ENCODE measurements around the gene TMEM250.

Gene TMEM250

GRCh38 chr9:136156209-136157120, 37.8 kb upstream of the TMEM250 start:
- no peak for TF ChIP-seq CTCF (IDR thresholded peaks at IDR 0.05; ENCODE audit: control insufficient read depth, insufficient read depth, low read depth, low read length, missing control alignments)
- DNase-seq (ENCODE audit: low read depth) = no peak
- H3K4me3 ChIP-seq (ENCODE audit: control insufficient read depth, low read depth, low read length) = no peak overlapping the region

DNA sequence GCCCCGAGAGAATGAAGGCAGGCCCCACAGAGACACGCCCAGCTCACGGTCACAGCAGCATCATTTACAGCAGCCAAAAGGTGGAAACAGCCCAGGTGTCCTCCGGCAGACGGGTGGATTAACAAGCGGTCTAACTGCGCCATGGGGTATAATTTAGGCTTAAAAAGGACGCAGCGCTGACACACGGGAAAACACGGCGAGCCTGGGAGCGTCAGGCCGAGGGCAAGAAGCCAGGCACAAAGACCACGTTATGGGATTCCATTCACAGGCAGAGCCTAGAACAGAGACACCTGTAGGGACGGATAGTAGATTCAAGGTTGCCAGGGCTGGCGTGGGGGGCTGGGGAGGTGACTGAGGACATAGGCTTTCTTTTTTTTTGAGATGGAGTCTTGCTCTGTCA, 36.9 kb upstream of the TMEM250 start:
- H3K4me3 ChIP-seq (ENCODE audit: control insufficient read depth, low read depth, low read length) = no peak overlapping the region
- no peak for DNase-seq (ENCODE audit: low read depth)
- no peak for TF ChIP-seq CTCF (IDR thresholded peaks at IDR 0.05; ENCODE audit: control insufficient read depth, insufficient read depth, low read depth, low read length, missing control alignments)

- TF ChIP-seq CTCF (IDR thresholded peaks at IDR 0.05; ENCODE audit: control insufficient read depth, insufficient read depth, low read depth, low read length, missing control alignments) = no peak
- DNase-seq (ENCODE audit: low read depth) = no peak
- H3K4me3 ChIP-seq (ENCODE audit: control insufficient read depth, low read depth, low read length) = no peak overlapping the region
Observed at GRCh38 chr9:136154943-136155342, 36.3 kb upstream of the TMEM250 start.

DNA sequence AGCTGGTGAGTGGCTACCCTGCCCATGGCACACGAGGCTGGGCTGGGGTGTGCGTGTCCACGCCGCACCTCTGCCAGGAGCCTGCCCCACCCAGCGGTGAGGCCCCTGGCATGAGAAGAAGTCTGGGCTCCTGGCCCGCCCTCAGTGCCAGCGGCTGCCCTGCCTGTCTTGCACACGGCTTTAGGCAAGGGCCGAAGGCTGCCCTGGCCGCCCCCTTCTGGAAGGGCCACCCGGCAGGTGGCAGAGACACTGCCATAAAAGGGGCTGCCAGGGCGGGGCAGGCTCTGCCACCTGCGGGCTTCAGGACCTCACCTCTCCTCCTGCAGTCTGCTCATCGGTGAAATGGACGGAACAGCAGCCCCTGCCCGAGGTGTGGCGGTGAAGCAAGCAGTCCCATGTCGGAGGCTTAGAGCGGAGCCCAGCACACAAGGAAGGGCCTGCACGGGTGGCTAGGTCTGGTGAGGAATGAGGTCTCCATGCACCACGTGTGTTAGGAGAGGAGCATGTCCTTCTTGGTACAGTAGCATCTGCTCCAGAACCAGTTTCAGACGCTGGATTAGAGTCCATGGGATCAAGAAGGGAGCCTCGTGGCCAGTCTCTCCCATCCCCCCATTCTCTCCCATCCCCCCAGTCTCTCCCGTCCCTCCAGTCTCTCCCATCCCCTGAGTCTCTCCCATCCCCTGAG, 34.8 kb upstream of the TMEM250 start:
- no peak for TF ChIP-seq CTCF (IDR thresholded peaks at IDR 0.05; ENCODE audit: control insufficient read depth, insufficient read depth, low read depth, low read length, missing control alignments)
- no peak for DNase-seq (ENCODE audit: low read depth)
- H3K4me3 ChIP-seq (ENCODE audit: control insufficient read depth, low read depth, low read length) = no peak overlapping the region

DNA sequence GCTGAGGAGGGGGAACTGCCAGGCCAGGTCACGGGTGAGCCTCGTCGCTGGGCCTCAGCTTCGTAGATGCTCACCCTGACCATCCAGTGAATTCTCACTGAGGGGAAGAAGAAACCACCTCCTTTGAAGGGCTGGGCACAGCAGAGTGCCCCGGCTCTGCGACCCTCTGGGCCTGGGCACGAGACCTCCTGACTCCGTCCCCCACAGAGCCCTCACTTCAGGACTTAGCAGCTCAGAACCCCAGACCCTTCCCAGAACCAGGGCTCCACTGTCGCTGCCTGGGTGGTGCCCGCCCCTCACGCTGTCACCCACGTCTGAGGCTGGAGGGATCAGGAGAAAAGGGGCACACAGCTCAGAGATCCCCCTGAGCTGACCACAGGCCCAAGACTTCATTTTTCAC, 34.3 kb upstream of the TMEM250 start:
- TF ChIP-seq CTCF (IDR thresholded peaks at IDR 0.05; ENCODE audit: control insufficient read depth, insufficient read depth, low read depth, low read length, missing control alignments) = no peak
- DNase-seq (ENCODE audit: low read depth) = no peak
- H3K4me3 ChIP-seq (ENCODE audit: control insufficient read depth, low read depth, low read length) = no peak overlapping the region

DNA sequence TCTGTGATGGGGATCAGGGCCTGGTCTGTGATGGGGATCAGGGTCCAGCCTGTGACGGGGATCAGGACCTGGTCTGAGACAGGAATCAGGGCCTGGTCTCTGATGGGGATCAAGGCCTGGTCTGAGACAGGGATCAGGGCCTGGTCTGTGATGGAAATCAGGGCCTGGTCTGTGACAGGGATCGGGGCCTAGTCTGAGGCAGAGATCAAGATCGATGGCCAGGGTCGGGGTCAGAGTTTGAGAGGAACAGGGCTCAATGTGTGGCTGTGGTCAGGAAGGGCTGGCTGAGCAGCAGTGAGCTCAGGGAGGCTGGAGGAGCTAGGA, 33.8 kb upstream of the TMEM250 start:
- no peak for DNase-seq (ENCODE audit: low read depth)
- TF ChIP-seq CTCF (IDR thresholded peaks at IDR 0.05; ENCODE audit: control insufficient read depth, insufficient read depth, low read depth, low read length, missing control alignments) = no peak
- H3K4me3 ChIP-seq (ENCODE audit: control insufficient read depth, low read depth, low read length) = no peak overlapping the region

Measured in AG09309 (cell line).